IMR-90 (cell line): ENCODE results near the gene FTO. TPM values are rescaled to one million over a fixed set of nuclear protein-coding genes. Genes with fewer than 3 reads are reported as not detected.

ENCODE experiments used
- ATAC-seq: fragments of 200-7000 bp; cut with Tn5 transposase; 2 replicates; pipeline ENCODE4 v1.9.1; 2020; ENCODE audit warnings: low read depth, mild to moderate bottlenecking, moderate library complexity
- BruUV-seq: library from RNA; stranded (reverse); fragments of 400-500 nt; replicated peaks from 2 replicates; lab custom pipeline; 2021; lab: Mats Ljungman, UMichigan
- CTCF ChIA-PET: fragments of 300-600 bp; formaldehyde crosslinking; extraction: SDS; loops from one replicate; lab custom pipeline; 2021; ENCODE audit warnings: antibody characterized with exemption; lab: Yijun Ruan, JAX
- POLR2A ChIA-PET: fragments of 300-600 bp; sonication (Branson Sonifier 250); formaldehyde crosslinking; loops from one replicate; lab custom pipeline; 2022; ENCODE audit warnings: antibody characterized with exemption; ENCODE audit not compliant: unreplicated experiment; lab: Charles Lee
- DNase-seq: peaks from one replicate; pipeline ENCODE4 v3.0.0; 2013
- H2AFZ ChIP-seq: replicated peaks from 2 replicates; pipeline ENCODE3; 2013; ENCODE audit warnings: low read length, mild to moderate bottlenecking; ENCODE audit not compliant: poor library complexity
- H2AK5ac ChIP-seq: 2 replicates; pipeline ENCODE4 v1.6.1; 2013; ENCODE audit warnings: low read depth, low read length, inconsistent platforms
- H2AK9ac ChIP-seq: replicated peaks from 2 replicates; pipeline ENCODE3; 2013; ENCODE audit warnings: mild to moderate bottlenecking, low read depth, low read length, moderate library complexity; ENCODE audit not compliant: poor library complexity
- H2BK120ac ChIP-seq: 2 replicates; pipeline ENCODE4 v1.6.1; 2013; ENCODE audit warnings: low read depth, low read length, inconsistent platforms
- H2BK15ac ChIP-seq: 3 replicates; pipeline ENCODE4 v1.6.1; 2013; ENCODE audit warnings: low read depth, low read length, inconsistent platforms
- H2BK20ac ChIP-seq: 2 replicates; pipeline ENCODE4 v1.6.1; 2013; ENCODE audit warnings: low read depth, mild to moderate bottlenecking, inconsistent platforms, low read length, moderate library complexity
- H2BK5ac ChIP-seq: 2 replicates; pipeline ENCODE4 v1.6.1; 2013; ENCODE audit warnings: mild to moderate bottlenecking, low read depth, low read length, inconsistent platforms; ENCODE audit not compliant: poor library complexity, severe bottlenecking
- H3K14ac ChIP-seq: replicated peaks from 2 replicates; pipeline ENCODE4 v1.6.1; 2013; ENCODE audit warnings: low read depth, low read length, inconsistent platforms
- H3K18ac ChIP-seq: 2 replicates; pipeline ENCODE4 v1.6.1; 2013; ENCODE audit warnings: low read depth, low read length, control low read depth
- H3K23ac ChIP-seq: 2 replicates; pipeline ENCODE4 v1.6.1; 2013; ENCODE audit warnings: low read depth, low read length, inconsistent platforms
- H3K27ac ChIP-seq: 2 replicates; pipeline ENCODE4 v1.5.1; 2013; ENCODE audit warnings: mild to moderate bottlenecking, control low read depth, low read length; ENCODE audit not compliant: insufficient read depth
- H3K27me3 ChIP-seq: 2 replicates; pipeline ENCODE4 v1.6.1; 2013; ENCODE audit warnings: low read length; ENCODE audit not compliant: control insufficient read depth, insufficient read depth
- H3K36me3 ChIP-seq: 2 replicates; pipeline ENCODE4 v1.6.1; 2013; ENCODE audit warnings: low read length, mixed read lengths; ENCODE audit not compliant: control insufficient read depth, insufficient read depth
- H3K4ac ChIP-seq: 2 replicates; pipeline ENCODE4 v1.6.1; 2013; ENCODE audit warnings: low read depth, low read length, inconsistent platforms
- H3K4me1 ChIP-seq: 2 replicates; pipeline ENCODE4 v1.6.1; 2013; ENCODE audit warnings: low read length, mixed read lengths; ENCODE audit not compliant: control insufficient read depth, insufficient read depth
- H3K4me2 ChIP-seq: 2 replicates; pipeline ENCODE4 v1.6.1; 2013; ENCODE audit warnings: low read depth, mild to moderate bottlenecking, control low read depth, low read length, moderate library complexity
- H3K4me3 ChIP-seq: 2 replicates; pipeline ENCODE4 v1.5.1; 2013; ENCODE audit warnings: low read depth, mild to moderate bottlenecking, control low read depth, low read length, moderate library complexity; ENCODE audit not compliant: insufficient read depth
- H3K56ac ChIP-seq: 2 replicates; pipeline ENCODE4 v1.6.1; 2013; ENCODE audit warnings: low read length, inconsistent platforms; ENCODE audit not compliant: insufficient read depth; ENCODE audit errors: extremely low read depth
- H3K79me1 ChIP-seq, 2 experiments: 2 replicates each; pipeline ENCODE4 v1.6.1; 2013; ENCODE audit warnings: low read length in 2 of 2, inconsistent platforms in 1 of 2, low read depth in 1 of 2
- H3K9ac ChIP-seq: 2 replicates; pipeline ENCODE4 v1.6.1; 2013; ENCODE audit warnings: low read depth, low read length, control low read depth
- H3K9me1 ChIP-seq: 2 replicates; pipeline ENCODE4 v1.6.1; 2013; ENCODE audit warnings: low read length, inconsistent platforms; ENCODE audit not compliant: insufficient read depth
- H3K9me3 ChIP-seq: 2 replicates; pipeline ENCODE4 v1.6.1; 2013; ENCODE audit warnings: low read length; ENCODE audit not compliant: control insufficient read depth, insufficient read depth
- H4K20me1 ChIP-seq: 2 replicates; pipeline ENCODE4 v1.6.1; 2013; ENCODE audit warnings: low read length, inconsistent platforms; ENCODE audit not compliant: insufficient read depth
- H4K5ac ChIP-seq: 2 replicates; pipeline ENCODE4 v1.6.1; 2013; ENCODE audit warnings: mild to moderate bottlenecking, low read depth, low read length, control low read depth
- H4K8ac ChIP-seq, 2 experiments: 2 replicates each; pipeline ENCODE4 v1.6.1; 2013; ENCODE audit warnings: low read depth in 2 of 2, low read length in 2 of 2, control low read depth in 1 of 2, inconsistent platforms in 1 of 2
- H4K91ac ChIP-seq: 2 replicates; pipeline ENCODE4 v1.6.1; 2013; ENCODE audit warnings: low read depth, low read length, inconsistent platforms; ENCODE audit not compliant: insufficient read depth
- CTCF ChIP-seq: conservative IDR thresholded peaks from 2 replicates; pipeline ENCODE4 v1.5.1; 2012; ENCODE audit warnings: mild to moderate bottlenecking, low read depth, low read length, improper control_type of control experiment
- FOS ChIP-seq: fragments of 150-350 bp; IDR thresholded peaks from 2 replicates; pipeline ENCODE4 v1.6.1; 2016; ENCODE audit warnings: low read depth, low read length
- NFE2L2 ChIP-seq: fragments of 150-350 bp; IDR thresholded peaks from 2 replicates; pipeline ENCODE4 v1.6.1; 2016; ENCODE audit warnings: low read depth, mild to moderate bottlenecking, low read length
- SMC3 ChIP-seq: fragments of 150-350 bp; IDR thresholded peaks from 2 replicates; pipeline ENCODE4 v1.6.1; 2016; ENCODE audit warnings: low read depth, mild to moderate bottlenecking, antibody characterized with exemption, low read length, moderate library complexity
- WGBS, 2 experiments: methylation state at CpG; one replicate each; pipeline versions ENCODE4 v1.1.5 to v1.1.7; 2013; ENCODE audit warnings: missing lambda C conversion rate in 2 of 2; ENCODE audit not compliant: insufficient read length in 1 of 2; ENCODE audit errors: extremely low coverage in 2 of 2; 5-methylcytosine and 5-hydroxymethylcytosine counted together
- dilution Hi-C: fragments of 300-500 bp; cut with HindIII; formaldehyde crosslinking; loops from one replicate; pipeline ENCODE4 v1.14.3; 2018; ENCODE audit warnings: low sequenced_read_pairs; ENCODE audit not compliant: unreplicated experiment
- in situ Hi-C: fragments of 300-500 bp; cut with MboI; formaldehyde crosslinking; loops from 3 replicates; pipeline ENCODE4 v1.14.3; 2019; ENCODE audit warnings: low sequenced_read_pairs, inconsistent platforms, mixed read lengths
- intact Hi-C: fragments of 100-400 bp; cut with micrococcal nuclease; formaldehyde crosslinking; loops from 2 replicates; pipeline ENCODE4 v1.10.0; 2022
- polyA plus RNA-seq, 3 experiments: library from polyadenylated mRNA; depleted of rRNA; stranded (reverse); fragments of >200 nt; gene quantifications; 2 replicates each; pipeline ENCODE4 v1.2.3, GENCODE V29; 2012; ENCODE audit warnings: low replicate concordance in 1 of 3
- total RNA-seq: library from RNA; depleted of rRNA; stranded (reverse); fragments of >200 nt; gene quantifications from 2 replicates; pipeline ENCODE4 v1.2.3, GENCODE V29; 2012

FTO gene
- total and polyA plus RNA-seq, 2 of the 4 experiments (the other 2 are of a cell fraction): 70.3 to 132 TPM

GRCh38 chr16:54063279-54063773, 359.4 kb downstream of the FTO start:
- Histone ChIP-seq H3K4ac (no peak overlapping the region), H2BK120ac (no peak overlapping the region), H3K56ac (no peak overlapping the region), H3K27me3 (no peaks in the 10 kb centered on the region), H3K4me2 (no peak overlapping the region), H3K4me1 (no peaks in the 10 kb centered on the region), H3K27ac (no peak overlapping the region), H3K18ac (no peak overlapping the region), H3K9me1 (no peaks in the 10 kb centered on the region; the same call in 1 of the 2 replicates), H3K4me3 (no peak overlapping the region), H3K14ac (no peak overlapping the region), H2AFZ (no peak overlapping the region), H4K20me1 (no peaks in the 10 kb centered on the region; the same call in 1 of the 2 replicates), H2BK15ac (no peak overlapping the region), H2BK20ac (no peak overlapping the region), H2AK9ac (no peak overlapping the region), H4K91ac (no peak overlapping the region), H3K23ac (no peak overlapping the region), H2AK5ac (no peak overlapping the region), H4K8ac (no peak overlapping the region), H4K5ac (no peak overlapping the region), H3K36me3 (no peaks in the 10 kb centered on the region), H3K79me1 (0 out of 4 replicates have a peak, but pooled peaks cover 0 to 3% of the 10 kb centered on the region in 2 experiments), H3K9ac (no peak overlapping the region), H3K9me3 (no peaks in the 10 kb centered on the region), H2BK5ac (no peak overlapping the region)
- dilution Hi-C loops (no loop called here), intact Hi-C loops (no loop called here), in situ Hi-C loops (no loop called here)
- BruUV-seq: no TSS peak
- ChIA-PET POLR2A (no interaction called here), CTCF (no interaction called here)
- 77% methylated on average over 3 of the region's 10 CpGs; no CpG with 5 or more reads in 1 of the 2 experiments for WGBS, 2 experiments
- ATAC-seq: no peak
- no peak for DNase-seq
- TF ChIP-seq FOS (no peak), CTCF (no peak), NFE2L2 (no peak), SMC3 (no peak)
